Stimulated activated CD4-positive, alpha-beta T cell treated with anti-CD3 and anti-CD28 coated beads, Interleukin-1b, Interleukin-23, amount 100 ng/mL, for 48 hours (primary cell): ENCODE measurements around the gene COMMD10.

Experiments used
- DNase-seq: peaks from one replicate; pipeline ENCODE4 v3.0.0-alpha.2; 2020

Gene COMMD10

DNA sequence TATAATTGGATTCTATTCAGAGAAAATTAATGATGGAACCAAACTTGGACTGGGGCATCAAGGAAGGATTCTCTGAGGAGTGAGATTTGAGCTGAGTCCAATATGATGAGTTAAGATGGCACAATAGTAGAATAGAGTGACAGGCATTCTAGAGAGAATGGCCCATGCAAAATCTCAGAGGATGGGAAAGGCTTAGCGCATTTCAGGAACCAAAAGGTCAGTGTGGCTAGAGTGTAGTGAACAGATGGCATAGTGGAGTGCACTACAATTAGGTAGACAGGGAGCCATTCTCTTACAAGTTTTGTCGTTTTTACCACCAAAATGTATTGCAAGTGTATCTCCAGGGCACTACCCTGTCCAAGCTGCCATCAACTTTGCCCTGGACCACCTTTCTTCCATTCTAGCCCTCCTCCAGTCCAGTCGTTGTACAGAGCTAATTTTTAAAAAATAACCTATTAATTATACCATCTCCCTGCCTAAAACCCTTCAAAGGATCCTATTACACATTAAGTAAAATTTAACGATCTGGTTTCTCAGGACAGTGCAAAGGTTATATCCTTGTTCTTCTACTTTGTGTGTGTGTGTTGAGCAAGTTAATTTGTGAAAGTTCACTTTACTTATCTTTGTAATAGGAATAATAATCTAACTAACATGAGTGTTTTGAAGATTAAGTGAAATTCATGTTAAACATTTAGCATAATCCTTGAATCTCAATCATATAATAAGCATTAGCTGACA is 211.7 kb downstream of the COMMD10 start:
- DNase-seq, result no peak

DNA sequence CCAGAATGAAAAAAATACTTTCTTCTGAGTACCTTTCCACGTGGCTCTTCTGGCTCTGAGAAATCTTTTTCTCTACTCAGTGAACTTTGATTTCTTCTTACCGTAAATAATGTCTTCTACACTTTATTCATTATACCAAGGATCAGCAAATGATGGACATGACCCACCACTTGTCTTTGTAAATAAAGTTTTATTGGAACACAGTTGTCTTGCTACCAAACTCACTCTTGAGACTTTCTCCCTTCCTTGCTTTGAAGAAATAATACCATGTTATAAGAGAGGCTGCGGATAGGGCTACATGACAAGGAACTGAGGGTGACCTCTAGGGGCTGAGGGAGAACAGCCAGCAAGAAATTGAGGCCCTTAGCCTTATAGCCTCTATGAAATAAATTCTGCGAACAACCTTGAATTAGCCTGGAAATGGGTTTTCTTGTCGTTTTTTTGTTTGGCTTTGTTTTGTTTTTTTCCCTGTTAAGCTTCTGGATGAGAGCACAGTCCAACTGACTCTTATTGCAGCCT is 212.5 kb downstream of the COMMD10 start:
- DNase-seq, result no peak

GRCh38 chr5:116299746-116300640 is 215.2 kb downstream of the COMMD10 start:
- no peak for DNase-seq

GRCh38 chr5:116301110-116301509 is 216.3 kb downstream of the COMMD10 start:
- DNase-seq, result no peak

- no peak for DNase-seq
Observed at GRCh38 chr5:116303340-116303739, 218.5 kb downstream of the COMMD10 start.

GRCh38 chr5:116303810-116304209 is 219.0 kb downstream of the COMMD10 start:
- DNase-seq, result no peak

- DNase-seq, result no peak
Observed at GRCh38 chr5:116305899-116306298, 221.1 kb downstream of the COMMD10 start.

- no peak for DNase-seq
Observed at GRCh38 chr5:116306846-116307245, 222.0 kb downstream of the COMMD10 start.

DNA sequence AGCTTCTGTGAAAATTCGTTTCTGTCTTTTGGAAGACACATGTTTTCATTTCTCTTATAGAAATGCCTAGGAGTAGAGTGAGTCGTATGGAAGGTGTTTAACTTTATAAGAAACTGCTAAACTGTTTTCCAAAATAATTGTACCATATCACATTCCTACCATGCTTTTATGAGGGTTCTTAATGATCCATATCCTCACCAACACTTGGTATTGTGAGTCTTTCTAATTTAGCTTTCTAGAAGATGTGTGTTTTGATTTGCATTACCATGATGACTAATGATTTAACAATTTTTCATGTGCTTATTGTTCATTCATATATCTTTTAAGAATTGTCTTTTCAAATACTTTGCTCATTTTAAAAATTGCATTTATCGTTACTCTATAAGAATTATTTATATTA is 223.6 kb downstream of the COMMD10 start:
- no peak for DNase-seq

- no peak for DNase-seq
Observed at GRCh38 chr5:116313366-116313765, 228.5 kb downstream of the COMMD10 start.

GRCh38 chr5:116315531-116315930 is 230.7 kb downstream of the COMMD10 start:
- no peak for DNase-seq

DNA sequence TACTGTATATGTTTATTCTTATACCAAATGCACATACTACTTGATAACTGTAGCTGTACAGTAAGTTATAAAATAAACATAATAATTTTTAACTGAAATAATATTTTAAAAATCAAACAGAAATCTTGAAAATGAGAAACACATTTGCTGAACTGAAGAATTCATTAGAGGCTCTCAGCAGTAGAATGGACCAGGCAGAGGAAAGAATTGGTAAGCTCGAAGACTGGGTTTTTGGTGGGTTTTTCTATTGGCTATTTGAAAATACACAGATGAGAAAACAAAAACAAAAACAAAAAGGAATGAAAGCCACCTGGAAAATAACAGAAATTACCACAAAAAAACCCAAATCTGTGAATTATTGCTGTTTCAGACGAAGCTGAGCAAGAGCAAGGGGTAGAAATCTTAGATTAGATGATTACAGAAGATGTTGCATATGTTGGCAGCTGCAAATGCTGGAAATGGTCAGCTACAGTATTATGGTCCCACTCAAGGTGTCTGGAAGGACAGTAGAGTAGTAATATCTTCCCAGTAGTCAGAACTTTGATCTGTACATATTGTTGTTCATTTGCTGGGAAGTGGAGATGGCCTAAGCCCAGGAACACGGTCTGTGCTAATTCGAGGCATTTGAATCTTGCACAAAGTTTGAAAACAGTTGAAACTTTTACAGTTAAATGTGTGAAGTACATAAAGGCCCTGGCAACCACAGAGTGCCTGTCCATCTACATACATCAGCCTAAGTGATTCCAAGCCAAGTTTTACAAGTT is 233.4 kb downstream of the COMMD10 start:
- no peak for DNase-seq

- DNase-seq, result no peak
Observed at GRCh38 chr5:116320486-116320885, 235.7 kb downstream of the COMMD10 start.

- DNase-seq, result no peak
Observed at GRCh38 chr5:116329503-116329902, 244.7 kb downstream of the COMMD10 start.

- no peak for DNase-seq
Observed at GRCh38 chr5:116340799-116341198, 256.0 kb downstream of the COMMD10 start.
